ENCODE measurements around the gene MBTPS2. TPM values are rescaled to one million over a fixed set of nuclear protein-coding genes. Genes with fewer than 3 reads are reported as not detected.

The MBTPS2 gene
- total and polyA plus RNA-seq, 2 donors from 2014 or later = 4.9 to 13.4 TPM

DNA sequence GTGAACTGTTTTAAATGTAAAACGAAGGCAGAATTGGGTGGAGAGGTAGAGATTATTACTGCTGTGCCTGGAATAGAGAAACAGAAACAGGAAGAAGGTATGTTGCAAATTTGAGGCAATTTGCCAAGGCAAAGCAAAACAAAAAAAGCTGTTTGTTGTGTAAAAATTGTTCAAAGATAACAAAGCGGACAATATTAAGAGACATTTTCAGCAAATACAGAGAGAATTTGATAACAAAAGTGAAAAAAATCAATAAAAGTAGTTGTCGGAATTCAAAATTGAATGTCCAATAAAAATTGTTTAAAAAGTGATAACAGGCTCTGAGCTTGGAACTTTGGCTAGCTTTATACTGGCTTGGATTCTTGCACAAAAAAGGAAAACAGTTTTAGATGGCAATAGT is 86.7 kb downstream of the MBTPS2 start:
- Histone ChIP-seq H3K4me1 (ENCODE audit: control insufficient read depth in 2 of 3, insufficient read depth in 2 of 3, low read depth in 1 of 3, low read length in 3 of 3) (no peaks in the 10 kb centered on the region), H3K27me3 (ENCODE audit: control insufficient read depth, insufficient read depth, low read length) (no peaks in the 10 kb centered on the region), H3K9me3 (ENCODE audit: control insufficient read depth in 2 of 3, insufficient read depth in 1 of 3, low read length in 3 of 3) (no peaks in the 10 kb centered on the region), H3K27ac (ENCODE audit: low read depth in 2 of 2, low read length in 2 of 2) (no peak overlapping the region), H3K9ac (ENCODE audit: low read length in 3 of 3) (no peak overlapping the region), H3K4me3 (ENCODE audit: low read length in 3 of 3) (no peak overlapping the region), H3K36me3 (ENCODE audit: control insufficient read depth in 2 of 3, insufficient read depth in 3 of 3, low read length in 3 of 3) (no peaks in the 10 kb centered on the region)
- FAIRE-seq (peak; percentile 90), DNase-seq (no peak)
- TF ChIP-seq, protein P1, sequence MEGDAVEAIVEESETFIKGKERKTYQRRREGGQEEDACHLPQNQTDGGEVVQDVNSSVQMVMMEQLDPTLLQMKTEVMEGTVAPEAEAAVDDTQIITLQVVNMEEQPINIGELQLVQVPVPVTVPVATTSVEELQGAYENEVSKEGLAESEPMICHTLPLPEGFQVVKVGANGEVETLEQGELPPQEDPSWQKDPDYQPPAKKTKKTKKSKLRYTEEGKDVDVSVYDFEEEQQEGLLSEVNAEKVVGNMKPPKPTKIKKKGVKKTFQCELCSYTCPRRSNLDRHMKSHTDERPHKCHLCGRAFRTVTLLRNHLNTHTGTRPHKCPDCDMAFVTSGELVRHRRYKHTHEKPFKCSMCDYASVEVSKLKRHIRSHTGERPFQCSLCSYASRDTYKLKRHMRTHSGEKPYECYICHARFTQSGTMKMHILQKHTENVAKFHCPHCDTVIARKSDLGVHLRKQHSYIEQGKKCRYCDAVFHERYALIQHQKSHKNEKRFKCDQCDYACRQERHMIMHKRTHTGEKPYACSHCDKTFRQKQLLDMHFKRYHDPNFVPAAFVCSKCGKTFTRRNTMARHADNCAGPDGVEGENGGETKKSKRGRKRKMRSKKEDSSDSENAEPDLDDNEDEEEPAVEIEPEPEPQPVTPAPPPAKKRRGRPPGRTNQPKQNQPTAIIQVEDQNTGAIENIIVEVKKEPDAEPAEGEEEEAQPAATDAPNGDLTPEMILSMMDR (IDR thresholded peaks at IDR 0.05; ENCODE audit: borderline replicate concordance, extremely low read depth, insufficient read depth) = no peak
- intact Hi-C loops (cut with DNase I) = no loop called here

DNA sequence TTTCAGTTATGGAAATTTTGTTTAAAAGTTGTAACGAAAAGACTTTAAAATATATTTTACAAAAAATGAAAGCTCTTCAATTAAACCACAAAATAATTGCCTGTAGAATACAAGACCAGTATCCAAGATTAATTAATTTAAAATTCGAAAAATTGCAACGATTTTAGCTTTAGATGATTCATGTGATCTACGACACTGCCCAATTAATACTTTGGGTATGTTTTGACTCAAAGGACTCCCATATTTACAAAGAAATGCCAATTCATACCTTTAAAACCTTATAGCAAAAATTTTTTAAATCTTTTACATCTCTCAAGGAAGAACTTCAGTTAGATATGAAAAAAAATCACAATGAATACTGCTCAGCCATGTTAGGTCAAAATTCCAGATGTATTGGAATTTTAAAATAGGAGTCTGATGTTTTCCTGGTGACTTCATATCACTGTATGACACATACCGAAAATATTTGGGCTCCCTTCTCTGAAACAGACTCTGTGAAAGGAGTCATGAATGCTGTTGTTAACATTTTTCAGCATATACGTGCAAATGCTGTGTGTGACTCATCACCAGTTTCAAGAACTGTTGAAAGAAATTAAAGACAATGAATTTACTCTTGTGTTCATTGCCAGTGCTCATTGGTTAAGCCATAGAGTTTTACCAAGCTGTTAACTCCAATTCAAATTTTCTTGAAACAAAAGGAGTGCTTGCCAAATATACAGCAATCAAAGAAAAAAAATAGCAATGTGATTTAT is 87.3 kb downstream of the MBTPS2 start:
- TF ChIP-seq, protein P1 (IDR thresholded peaks at IDR 0.05; ENCODE audit: borderline replicate concordance, extremely low read depth, insufficient read depth) = no peak
- H3K27me3 ChIP-seq (ENCODE audit: control insufficient read depth, insufficient read depth, low read length) = no peaks in the 10 kb centered on the region
- FAIRE-seq (peak; percentile 90), DNase-seq (no peak)
- no peak overlapping the region for H3K9ac ChIP-seq (ENCODE audit: low read length in 3 of 3)
- H3K9me3 ChIP-seq (ENCODE audit: control insufficient read depth in 2 of 3, insufficient read depth in 1 of 3, low read length in 3 of 3) = no peaks in the 10 kb centered on the region
- no peak overlapping the region for H3K27ac ChIP-seq (ENCODE audit: low read depth in 2 of 2, low read length in 2 of 2)
- intact Hi-C loops (cut with DNase I) = no loop called here
- H3K4me1 ChIP-seq (ENCODE audit: control insufficient read depth in 2 of 3, insufficient read depth in 2 of 3, low read depth in 1 of 3, low read length in 3 of 3) = no peaks in the 10 kb centered on the region
- no peaks in the 10 kb centered on the region for H3K36me3 ChIP-seq (ENCODE audit: control insufficient read depth in 2 of 3, insufficient read depth in 3 of 3, low read length in 3 of 3)
- no peak overlapping the region for H3K4me3 ChIP-seq (ENCODE audit: low read length in 3 of 3)

DNA sequence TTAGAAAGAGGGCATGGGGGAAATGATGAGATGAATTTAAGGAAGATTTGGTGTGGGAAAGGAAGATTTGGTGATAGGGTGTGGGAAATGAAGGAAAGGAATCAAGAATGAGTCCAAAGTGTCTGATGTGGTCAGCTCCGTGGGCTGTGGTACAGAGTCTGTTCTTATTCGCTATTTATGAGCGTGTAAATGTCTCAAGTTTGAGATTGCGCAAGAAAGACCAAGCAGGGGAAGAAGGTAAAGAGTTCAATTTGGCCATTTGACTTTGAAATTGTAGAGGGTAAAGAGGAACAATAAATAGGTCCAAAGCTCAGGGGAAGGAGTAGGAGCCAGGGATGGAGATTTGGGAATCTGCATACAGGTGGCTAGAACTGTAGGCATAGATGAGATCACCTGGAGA is 89.8 kb downstream of the MBTPS2 start:
- no peaks in the 10 kb centered on the region for H3K36me3 ChIP-seq (ENCODE audit: control insufficient read depth in 2 of 3, insufficient read depth in 3 of 3, low read length in 3 of 3)
- intact Hi-C loops (cut with DNase I) = no loop called here
- TF ChIP-seq, protein P1 (IDR thresholded peaks at IDR 0.05; ENCODE audit: borderline replicate concordance, extremely low read depth, insufficient read depth) = no peak
- no peaks in the 10 kb centered on the region for H3K4me1 ChIP-seq (ENCODE audit: control insufficient read depth in 2 of 3, insufficient read depth in 2 of 3, low read depth in 1 of 3, low read length in 3 of 3)
- DNase-seq (no peak), FAIRE-seq (no peak)
- H3K27me3 ChIP-seq (ENCODE audit: control insufficient read depth, insufficient read depth, low read length) = no peaks in the 10 kb centered on the region
- no peak overlapping the region for H3K4me3 ChIP-seq (ENCODE audit: low read length in 3 of 3)
- H3K9ac ChIP-seq (ENCODE audit: low read length in 3 of 3) = no peak overlapping the region
- no peak overlapping the region for H3K27ac ChIP-seq (ENCODE audit: low read depth in 2 of 2, low read length in 2 of 2)
- H3K9me3 ChIP-seq (ENCODE audit: control insufficient read depth in 2 of 3, insufficient read depth in 1 of 3, low read length in 3 of 3) = no peaks in the 10 kb centered on the region

All from kidney (tissue), 14 donors.